Measurements from ENCODE around the gene ANGPT4.

The ANGPT4 gene

GRCh38 chr20:821046-821730 lies 94.9 kb downstream of the ANGPT4 start:
- DNase-seq: no peak

- DNase-seq: no peak
Observed at GRCh38 chr20:820323-820953, 95.7 kb downstream of the ANGPT4 start.

Data from CD4-positive, alpha-beta T cell treated with Interleukin-21 for 1 hour (primary cell).